Left lobe of liver (tissue), 2 donors: ENCODE data around the gene NT5C3A. TPM values are rescaled to one million over a fixed set of nuclear protein-coding genes. Genes with fewer than 3 reads are reported as not detected.
"Not testable (repeated sequence)": the region's sequence is repeated elsewhere in the genome, so short reads cannot be mapped to it uniquely, and the experiment has no call there.

Experiments
- ATAC-seq: fragments of 200-7000 bp; cut with Tn5 transposase; one replicate; pipeline ENCODE4 v1.9.1; 2020; ENCODE audit warnings: mild to moderate bottlenecking, moderate library complexity
- DNase-seq: peaks from one replicate; pipeline ENCODE4 v3.0.0-alpha.2; 2020; ENCODE audit warnings: low spot score
- total RNA-seq: library from RNA; stranded (reverse); gene quantifications from one replicate; pipeline ENCODE4 v1.2.1, GENCODE V29; 2021
- donor health status: DM: no; HTN: no; CAD: no; lungs with moderate emphysema.
- donor health status: DM: no; HTN: yes; CAD: no.

The NT5C3A gene
- total RNA-seq, 1 donor from 2014 or later = 7.3 TPM

DNA sequence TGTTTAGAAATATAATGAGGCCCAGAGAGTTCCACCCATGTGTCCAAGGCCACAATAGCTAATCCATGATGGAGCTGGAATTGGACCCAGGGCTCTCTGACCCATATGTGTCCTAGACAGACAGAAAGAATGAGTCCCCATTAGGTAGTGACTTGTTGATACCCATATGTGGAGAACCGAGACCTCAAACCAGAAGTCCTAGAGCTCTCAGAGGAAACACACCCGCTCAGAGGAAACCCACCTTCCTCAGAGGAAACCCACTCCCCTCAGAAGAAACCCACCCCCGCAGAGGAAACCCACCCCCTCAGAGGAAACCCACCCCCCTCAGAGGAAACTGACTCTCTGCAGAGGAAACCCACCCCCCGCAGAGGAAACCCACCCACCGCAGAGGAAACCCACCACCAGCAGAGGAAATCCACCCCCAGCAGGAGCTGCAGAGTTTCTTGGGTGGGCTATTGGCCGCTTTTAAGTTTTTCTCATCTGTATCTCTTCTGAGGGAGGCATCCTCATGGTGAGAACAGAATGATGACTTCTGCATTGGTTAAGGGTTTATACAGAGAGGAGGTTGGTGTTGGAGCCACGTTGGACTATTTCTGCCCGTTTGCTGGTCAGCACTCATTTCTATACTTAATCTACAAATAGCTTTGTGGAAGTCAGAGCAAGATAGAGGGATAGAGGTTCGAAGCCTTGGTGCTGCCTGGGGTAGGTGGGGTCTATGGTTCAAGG is 70.4 kb downstream of the NT5C3A start:
- ATAC-seq, DNase-seq: not testable (repeated sequence)

DNA sequence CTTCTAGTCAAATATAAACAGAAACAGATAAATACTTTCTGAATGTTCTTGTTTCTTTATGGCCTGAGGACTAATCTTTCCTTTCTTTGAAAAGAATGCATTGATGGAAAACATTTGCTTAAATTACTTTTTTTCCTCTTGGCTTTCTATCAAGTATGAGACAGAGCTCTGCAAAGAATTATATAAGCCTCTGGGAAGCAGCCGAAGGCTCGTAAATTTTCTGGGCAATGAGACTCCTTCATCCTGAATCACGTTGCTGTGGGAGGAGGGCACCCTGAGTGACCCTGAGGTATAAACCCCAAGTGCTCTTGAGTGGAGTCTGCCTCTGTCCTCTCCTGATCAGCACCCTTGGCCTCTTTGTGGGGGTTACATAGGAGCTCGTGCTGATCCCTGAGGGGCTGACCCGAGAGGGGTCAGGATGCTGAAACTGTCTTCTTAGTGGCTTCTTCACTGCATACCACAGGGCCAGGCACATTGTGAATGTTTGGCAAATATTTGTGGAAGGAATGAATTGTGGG is 71.4 kb downstream of the NT5C3A start:
- ATAC-seq, DNase-seq: not testable (repeated sequence)

DNA sequence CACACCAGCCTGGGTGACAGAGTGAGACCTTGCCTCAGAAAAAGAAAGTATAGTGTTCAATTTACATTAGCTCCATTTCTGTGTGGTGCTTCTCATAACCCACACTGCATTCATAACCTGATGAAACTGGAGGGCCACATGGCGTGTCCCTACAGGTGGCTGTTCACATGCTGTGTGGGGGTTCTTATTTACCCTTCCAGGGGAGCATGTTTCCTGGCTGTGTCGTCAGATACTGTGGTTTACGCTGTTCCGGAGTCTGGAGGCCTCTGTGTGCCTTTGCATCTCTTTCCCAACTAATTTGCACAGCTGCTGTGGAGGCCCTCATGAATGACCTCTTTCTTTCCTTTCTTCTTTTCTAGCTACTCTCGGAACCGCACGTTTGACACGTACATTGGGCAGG is 74.4 kb downstream of the NT5C3A start:
- not testable (repeated sequence) for DNase-seq

DNA sequence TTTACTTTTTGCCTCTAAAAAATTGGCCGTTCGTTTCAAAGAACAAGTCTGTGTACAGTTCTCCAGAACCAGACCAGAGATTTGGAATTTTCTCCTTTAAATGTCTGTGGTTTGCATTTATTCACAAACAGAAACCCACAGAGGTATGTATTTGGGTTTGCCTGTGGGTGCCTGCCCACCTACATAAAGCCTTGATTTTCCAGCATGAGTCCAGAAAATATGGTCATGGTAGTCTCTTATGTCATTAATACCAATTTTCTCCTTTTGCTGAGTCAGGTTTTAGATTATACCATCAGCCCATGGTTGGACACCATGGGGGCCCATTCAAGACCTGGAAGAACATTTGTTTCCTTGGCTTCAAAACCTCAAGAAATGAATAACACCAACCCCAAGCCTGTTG is 82.7 kb downstream of the NT5C3A start:
- not testable (repeated sequence) for DNase-seq, ATAC-seq

More for the DNA sequence above, 74.4 kb downstream of the NT5C3A start:
- ATAC-seq = not testable (repeated sequence)

DNA sequence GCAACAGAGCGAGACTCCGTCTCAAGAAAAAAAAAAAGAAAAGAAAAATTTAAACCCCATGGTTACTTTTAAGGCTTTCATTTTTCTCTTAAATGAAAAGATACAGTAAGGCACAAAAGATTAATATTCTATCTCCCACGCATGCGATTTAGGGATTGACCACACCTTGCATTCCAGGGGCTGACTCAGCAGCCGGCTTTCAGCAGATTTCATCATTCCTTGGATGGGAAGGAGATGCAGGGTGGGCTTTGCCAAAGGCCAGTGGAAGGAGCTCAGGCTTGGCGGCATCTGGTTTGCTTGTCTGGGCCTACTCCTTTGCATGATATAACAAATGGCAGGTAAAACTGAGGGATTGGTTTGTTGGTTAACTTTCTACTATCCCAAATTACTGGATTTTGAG is 83.3 kb downstream of the NT5C3A start:
- DNase-seq = not testable (repeated sequence)

DNA sequence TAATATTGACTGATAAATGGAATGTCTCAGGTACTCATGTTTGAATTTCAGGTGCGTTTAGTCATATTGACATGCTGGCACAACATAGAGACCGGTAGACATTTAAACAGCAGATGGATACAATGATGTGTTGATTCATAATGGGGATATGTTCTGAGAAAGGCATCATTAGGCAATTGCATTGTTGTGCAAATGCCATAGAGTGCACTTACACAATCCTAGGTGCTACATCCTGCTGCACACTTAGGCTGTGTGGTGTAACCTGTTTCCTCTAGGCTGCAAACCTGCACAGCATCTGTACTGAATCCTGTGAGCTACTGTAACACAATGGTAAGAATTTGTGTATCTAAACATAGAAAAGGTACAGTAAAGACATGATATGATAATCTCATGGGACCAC is 85.4 kb downstream of the NT5C3A start:
- not testable (repeated sequence) for ATAC-seq, DNase-seq

More for the DNA sequence above, 83.3 kb downstream of the NT5C3A start:
- ATAC-seq = not testable (repeated sequence)

DNA sequence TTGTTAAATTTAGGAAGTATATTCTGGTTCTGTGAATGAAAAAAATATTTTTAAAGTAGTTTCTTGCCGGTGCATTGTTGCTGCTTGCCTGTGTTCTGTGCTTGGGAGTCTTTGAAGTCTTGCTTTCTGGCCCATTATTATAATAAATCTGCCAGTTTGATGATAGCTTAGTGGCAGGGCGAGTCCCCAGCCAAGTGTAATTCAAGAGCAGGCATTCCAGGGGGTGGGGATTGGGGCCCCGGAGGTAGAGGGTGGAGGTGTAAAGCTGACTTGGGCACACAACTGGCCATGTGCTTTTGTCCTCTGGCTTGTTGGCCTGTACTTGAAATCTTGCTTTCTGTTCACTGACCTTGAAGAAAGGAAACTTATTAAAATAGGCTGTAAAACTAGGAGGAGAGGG is 90.6 kb downstream of the NT5C3A start:
- not testable (repeated sequence) for DNase-seq, ATAC-seq

DNA sequence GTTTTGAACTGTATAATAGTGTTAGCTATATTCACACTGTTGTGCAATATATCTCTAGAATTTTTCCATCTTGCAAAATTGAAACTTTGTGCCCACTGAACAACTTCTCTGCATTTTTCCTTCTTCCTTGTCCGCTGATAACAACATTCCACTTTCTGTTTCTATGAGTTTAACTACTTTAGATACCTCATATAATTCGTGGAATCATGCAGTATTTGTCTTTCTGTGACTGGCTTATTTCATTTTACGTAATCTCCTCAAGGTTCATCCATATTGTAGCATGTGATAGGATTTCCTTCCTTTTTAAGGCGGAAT is 95.4 kb downstream of the NT5C3A start:
- not testable (repeated sequence) for ATAC-seq, DNase-seq

DNA sequence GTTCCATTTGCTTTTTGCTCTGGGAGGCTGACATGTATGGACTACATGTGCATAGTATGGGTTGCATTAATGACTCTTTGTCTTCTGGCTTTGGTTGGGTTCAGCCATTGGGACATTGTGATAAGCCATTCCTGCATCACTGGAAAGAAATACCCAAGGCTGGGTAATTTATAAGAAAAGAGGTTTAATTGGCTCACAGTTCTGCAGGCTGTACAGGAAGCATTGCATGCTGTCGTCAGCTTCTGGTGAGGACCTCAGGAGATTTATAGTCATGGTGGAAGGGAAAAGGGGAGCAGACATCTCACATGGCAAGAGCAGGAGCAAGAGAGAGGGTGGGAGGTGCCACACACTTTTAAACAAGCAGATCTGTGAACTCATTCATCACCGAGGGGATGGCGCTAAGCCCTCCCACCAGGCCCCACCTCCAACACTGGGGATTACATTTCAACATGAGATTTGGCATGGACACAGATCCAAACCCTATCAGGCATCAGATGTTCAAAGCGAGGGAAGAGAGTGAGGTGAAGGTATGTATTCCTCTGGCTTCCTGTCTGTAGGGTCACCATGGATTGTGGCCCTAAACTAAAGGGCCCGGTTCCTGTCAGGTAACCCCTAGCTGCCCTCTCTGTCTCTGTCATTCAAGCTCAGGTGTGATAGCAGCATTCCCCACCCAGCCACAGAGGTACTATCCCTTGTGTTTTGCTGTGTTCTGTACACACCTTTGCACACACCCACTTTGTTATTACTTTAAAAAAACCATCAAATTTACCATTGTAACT is 95.9 kb downstream of the NT5C3A start:
- not testable (repeated sequence) for DNase-seq, ATAC-seq

DNA sequence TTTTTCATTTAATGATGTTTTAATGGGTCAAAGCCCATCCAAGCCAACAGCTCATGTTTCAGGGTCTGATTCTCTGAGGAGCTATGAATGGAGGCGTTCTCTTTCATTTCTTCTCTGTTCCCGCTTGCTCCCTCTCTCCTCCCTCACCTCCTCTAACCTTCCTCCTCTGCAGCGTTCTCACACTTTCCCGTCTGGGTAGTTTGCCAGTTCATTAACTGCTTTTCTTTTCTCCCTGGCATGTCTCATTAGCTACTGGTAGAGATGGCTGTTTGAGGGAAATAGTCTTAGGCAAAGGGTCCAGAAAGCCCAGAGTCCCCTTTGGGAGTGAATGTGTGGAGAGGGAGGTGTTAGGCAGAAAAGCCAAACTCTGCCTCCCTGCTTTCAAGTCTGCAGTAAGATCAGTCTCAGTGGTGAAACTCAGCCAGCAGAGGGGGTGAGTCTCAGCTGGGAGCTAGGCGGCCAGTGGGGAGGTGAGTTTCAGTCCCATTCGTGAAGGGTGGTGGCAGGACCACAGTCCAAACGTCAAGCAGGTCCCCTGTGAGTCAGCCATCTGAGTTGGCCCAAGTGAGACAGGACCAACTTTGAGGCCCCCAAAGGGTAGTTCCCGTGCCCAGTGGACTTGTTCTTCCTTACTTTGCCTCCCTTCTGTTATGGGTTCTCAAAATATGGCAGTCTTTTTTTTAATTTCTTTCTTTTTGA is 98.0 kb downstream of the NT5C3A start:
- peak; percentile 98 for ATAC-seq
- not testable (repeated sequence) for DNase-seq

Other genes starting within 250 kb of the NT5C3A start
- gene KBTBD2, start 171.0 kb downstream of the NT5C3A start, total RNA-seq = 8.5 TPM
- gene FKBP9, start 105.3 kb downstream of the NT5C3A start, total RNA-seq = 32.8 TPM
- gene RP9, start 46.6 kb upstream of the NT5C3A start, total RNA-seq = 4.6 TPM
- gene BBS9, start 66.8 kb upstream of the NT5C3A start, total RNA-seq = 6.3 TPM